NCI-H2196 (cell line): ENCODE data around the gene ZPR1.
A peak's percentile ranks its signal among the peaks of the same experiment; 100 is the strongest.
"Not testable (repeated sequence)": the region's sequence is repeated elsewhere in the genome, so short reads cannot be mapped to it uniquely, and the experiment has no call there.

Experiments
- DNase-seq: peaks from one replicate; lab custom pipeline; 2025; ENCODE audit not compliant: unreplicated experiment; lab: John Stamatoyannopoulos, UW

The ZPR1 gene

GRCh38 chr11:116762132-116762531, 25.7 kb downstream of the ZPR1 start:
- DNase-seq = no peak

GRCh38 chr11:116756044-116756443, 31.8 kb downstream of the ZPR1 start:
- DNase-seq = not testable (repeated sequence)

GRCh38 chr11:116750070-116750718, 37.6 kb downstream of the ZPR1 start:
- no peak for DNase-seq

GRCh38 chr11:116742104-116742503, 45.7 kb downstream of the ZPR1 start:
- no peak for DNase-seq

GRCh38 chr11:116740741-116741140, 47.1 kb downstream of the ZPR1 start:
- DNase-seq = no peak

- no peak for DNase-seq
These were observed 48.8 kb downstream of the ZPR1 start for GRCh38 chr11:116738975-116739374.

- no peak for DNase-seq
These were observed 51.1 kb downstream of the ZPR1 start for GRCh38 chr11:116736763-116737162.

- no peak for DNase-seq
These were observed 53.8 kb downstream of the ZPR1 start for GRCh38 chr11:116733969-116734508.

- DNase-seq = no peak
These were observed 54.6 kb downstream of the ZPR1 start for GRCh38 chr11:116733043-116733755.

GRCh38 chr11:116732271-116733042, 55.4 kb downstream of the ZPR1 start:
- DNase-seq = peak; percentile 72

- DNase-seq = no peak
These were observed 56.0 kb downstream of the ZPR1 start for GRCh38 chr11:116731821-116732220.

GRCh38 chr11:116731097-116731761, 56.6 kb downstream of the ZPR1 start:
- peak; percentile 18 for DNase-seq

- no peak for DNase-seq
These were observed 57.2 kb downstream of the ZPR1 start for GRCh38 chr11:116730601-116731000.

GRCh38 chr11:116730241-116730561, 57.6 kb downstream of the ZPR1 start:
- DNase-seq = no peak

GRCh38 chr11:116729501-116730240, 58.2 kb downstream of the ZPR1 start:
- no peak for DNase-seq

GRCh38 chr11:116727990-116728389, 59.8 kb downstream of the ZPR1 start:
- no peak for DNase-seq

GRCh38 chr11:116725434-116726221, 62.2 kb downstream of the ZPR1 start:
- DNase-seq = no peak

GRCh38 chr11:116724813-116725212, 63.0 kb downstream of the ZPR1 start:
- no peak for DNase-seq
